ENCODE measurements around the gene PYGO2.

The PYGO2 gene

GRCh38 chr1:154952664-154953063 lies 8.9 kb downstream of the PYGO2 start:
- DNase-seq (ENCODE audit: low read depth) = no peak
- no peak overlapping the region for H3K4me3 ChIP-seq (ENCODE audit: low read length)
- no peak for TF ChIP-seq CTCF (conservative IDR thresholded peaks at IDR 0.05; ENCODE audit: low read depth, low read length)

GRCh38 chr1:154951901-154952657 lies 9.5 kb downstream of the PYGO2 start:
- TF ChIP-seq CTCF (conservative IDR thresholded peaks at IDR 0.05; ENCODE audit: low read depth, low read length) = no peak
- H3K4me3 ChIP-seq (ENCODE audit: low read length) = no peak overlapping the region
- DNase-seq (ENCODE audit: low read depth) = no peak

GRCh38 chr1:154948079-154948478 lies 13.5 kb downstream of the PYGO2 start:
- no peak overlapping the region for H3K4me3 ChIP-seq (ENCODE audit: low read length)
- no peak for TF ChIP-seq CTCF (conservative IDR thresholded peaks at IDR 0.05; ENCODE audit: low read depth, low read length)
- DNase-seq (ENCODE audit: low read depth) = no peak

- no peak for DNase-seq (ENCODE audit: low read depth)
- no peak for TF ChIP-seq CTCF (conservative IDR thresholded peaks at IDR 0.05; ENCODE audit: low read depth, low read length)
- H3K4me3 ChIP-seq (ENCODE audit: low read length) = no peak overlapping the region
Observed at GRCh38 chr1:154945962-154946850, 15.4 kb downstream of the PYGO2 start.

GRCh38 chr1:154945160-154945961 lies 16.2 kb downstream of the PYGO2 start:
- DNase-seq (ENCODE audit: low read depth) = no peak
- TF ChIP-seq CTCF (conservative IDR thresholded peaks at IDR 0.05; ENCODE audit: low read depth, low read length) = no peak
- no peak overlapping the region for H3K4me3 ChIP-seq (ENCODE audit: low read length)

- DNase-seq (ENCODE audit: low read depth) = no peak
- no peak for TF ChIP-seq CTCF (conservative IDR thresholded peaks at IDR 0.05; ENCODE audit: low read depth, low read length)
- H3K4me3 ChIP-seq (ENCODE audit: low read length) = no peak overlapping the region
Observed at GRCh38 chr1:154944401-154945159, 17.0 kb downstream of the PYGO2 start.

Data from retinal pigment epithelial cell (primary cell).